ENCODE measurements around the gene RFX3.

DNA sequence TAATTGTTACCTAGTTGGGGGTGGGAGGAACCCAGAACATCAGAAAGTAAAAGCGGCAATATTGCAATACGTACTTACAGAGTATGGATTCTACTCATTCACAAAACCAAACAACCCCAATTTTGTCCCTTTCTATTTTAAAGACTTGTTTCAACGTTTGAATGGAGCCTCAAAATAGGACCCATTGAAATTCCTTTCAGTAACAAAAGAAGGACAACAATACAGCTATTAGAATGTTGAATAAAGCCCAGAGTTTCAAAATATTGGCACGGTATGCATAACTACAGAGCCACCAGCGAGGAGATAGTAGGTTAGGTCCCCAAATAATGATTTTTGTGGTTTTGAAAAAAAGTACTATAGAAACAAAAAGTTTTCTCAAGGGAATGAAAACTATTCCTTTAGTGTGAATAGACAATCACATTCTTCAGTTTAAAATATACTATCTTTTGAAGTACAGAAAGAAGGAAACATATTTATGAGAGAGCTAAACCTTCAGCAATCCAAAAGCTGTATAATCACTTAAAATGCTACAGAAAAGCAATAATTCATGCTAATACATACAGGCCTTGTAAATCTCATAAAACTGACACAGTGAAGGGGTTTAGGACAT, 235.5 kb downstream of the RFX3 start:
- TF ChIP-seq, protein P1, sequence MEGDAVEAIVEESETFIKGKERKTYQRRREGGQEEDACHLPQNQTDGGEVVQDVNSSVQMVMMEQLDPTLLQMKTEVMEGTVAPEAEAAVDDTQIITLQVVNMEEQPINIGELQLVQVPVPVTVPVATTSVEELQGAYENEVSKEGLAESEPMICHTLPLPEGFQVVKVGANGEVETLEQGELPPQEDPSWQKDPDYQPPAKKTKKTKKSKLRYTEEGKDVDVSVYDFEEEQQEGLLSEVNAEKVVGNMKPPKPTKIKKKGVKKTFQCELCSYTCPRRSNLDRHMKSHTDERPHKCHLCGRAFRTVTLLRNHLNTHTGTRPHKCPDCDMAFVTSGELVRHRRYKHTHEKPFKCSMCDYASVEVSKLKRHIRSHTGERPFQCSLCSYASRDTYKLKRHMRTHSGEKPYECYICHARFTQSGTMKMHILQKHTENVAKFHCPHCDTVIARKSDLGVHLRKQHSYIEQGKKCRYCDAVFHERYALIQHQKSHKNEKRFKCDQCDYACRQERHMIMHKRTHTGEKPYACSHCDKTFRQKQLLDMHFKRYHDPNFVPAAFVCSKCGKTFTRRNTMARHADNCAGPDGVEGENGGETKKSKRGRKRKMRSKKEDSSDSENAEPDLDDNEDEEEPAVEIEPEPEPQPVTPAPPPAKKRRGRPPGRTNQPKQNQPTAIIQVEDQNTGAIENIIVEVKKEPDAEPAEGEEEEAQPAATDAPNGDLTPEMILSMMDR (conservative IDR thresholded peaks at IDR 0.05), result no peak
- no peak for TF ChIP-seq ZFX (IDR thresholded peaks at IDR 0.05)

Data from C4-2B (cell line).